Measurements from ENCODE around the gene KCNK6. TPM values are rescaled to one million over a fixed set of nuclear protein-coding genes. Genes with fewer than 3 reads are reported as not detected.

The KCNK6 gene
- total and polyA plus RNA-seq, 2 donors (not counting 1 experiment from before 2014, with no cell fraction given) = 3.4 to 3.7 TPM

- peaks cover 0 to 8% (median 0%) of the 10 kb centered on the region in 3 donors for H3K9me3 ChIP-seq (ENCODE audit: control extremely low read depth in 1 of 3, control insufficient read depth in 2 of 3, insufficient read depth in 1 of 3, low read length in 2 of 3)
- H4K20me1 ChIP-seq (ENCODE audit: control insufficient read depth, insufficient read depth, low read length, poor library complexity, severe bottlenecking) = no peaks in the 10 kb centered on the region
- ChIA-PET CTCF (no interaction called here), POLR2A (interaction anchor here (0.6 to 1.3 kb wide), 3 partner anchors 27 to 428 kb away, joined by 3 to 4 read pairs (median 3); partner anchors contain the start of genes GGN and SPRED3)
- TF ChIP-seq EZH2 (IDR thresholded peaks at IDR 0.05; ENCODE audit: borderline replicate concordance, insufficient read depth, low read depth, low read length, poor library complexity, severe bottlenecking) (no peak), CTCF (IDR thresholded peaks at IDR 0.05) (no peak)
- DNase-seq (no peak), ATAC-seq (ENCODE audit: low read depth) (no peak)
- H3K27ac ChIP-seq (ENCODE audit: low read length in 2 of 2) = no peak overlapping the region
- WGBS (ENCODE audit: insufficient coverage) = 16% methylated on average over 23 of the region's 23 CpGs
- no peaks in the 10 kb centered on the region for H3K36me3 ChIP-seq (replicated peaks in 1 of 2; ENCODE audit: control extremely low read depth in 1 of 2, control insufficient read depth in 1 of 2, extremely low read depth in 1 of 2, insufficient read depth in 2 of 2, low read length in 1 of 2)
- Mint-ChIP-seq H3K4me1 (peaks cover 17% of the 10 kb centered on the region), H3K27ac (peak overlapping the region; percentile 15), H3K9me3 (ENCODE audit: insufficient read depth) (no peaks in the 10 kb centered on the region), H3K27me3 (peaks cover 10% of the 10 kb centered on the region), H3K4me3 (peak overlapping the region; percentile 91)
- H3K9ac ChIP-seq (ENCODE audit: low read length) = peak overlapping the region; percentile 73
- peaks cover 9 to 20% of the 10 kb centered on the region in 2 donors for H3K4me1 ChIP-seq (ENCODE audit: control insufficient read depth in 2 of 2, insufficient read depth in 2 of 2, low read length in 2 of 2)
- intact Hi-C loops (cut with micrococcal nuclease) = loop anchor here (1.0 kb wide), 1 partner anchor 13 kb away; the partner anchor contains the start of gene PSMD8
- H2AFZ ChIP-seq (ENCODE audit: insufficient read depth, low read depth, low read length, poor library complexity, severe bottlenecking) = peak overlapping the region; percentile 87
- H3K4me2 ChIP-seq (replicated peaks; ENCODE audit: low read depth, low read length, poor library complexity, severe bottlenecking) = peak overlapping the region; percentile 99
- H3K27me3 ChIP-seq (replicated peaks in 1 of 4; ENCODE audit: control extremely low read depth in 1 of 4, control insufficient read depth in 3 of 4, insufficient read depth in 4 of 4, low read length in 3 of 4) = peaks cover 0 to 24% (median 2%) of the 10 kb centered on the region in 4 experiments
- H3K79me2 ChIP-seq (ENCODE audit: control insufficient read depth, insufficient read depth, low read length) = no peaks in the 10 kb centered on the region
- peak overlapping the region; percentile 9 to 76 (median 62) for H3K4me3 ChIP-seq (ENCODE audit: control extremely low read depth in 1 of 5, extremely low read depth in 1 of 5, insufficient read depth in 1 of 5, low read depth in 2 of 5, low read length in 4 of 5)
These were observed 41.4 kb downstream of the KCNK6 start for GRCh38 chr19:38360839-38361631.
